Uterus (tissue), 4 donors: ENCODE results near the gene IL4I1. TPM values are rescaled to one million over a fixed set of nuclear protein-coding genes. Genes with fewer than 3 reads are reported as not detected.
"Not testable (repeated sequence)": the region's sequence is repeated elsewhere in the genome, so short reads cannot be mapped to it uniquely, and the experiment has no call there.

Source experiments
- DNase-seq, 2 donors: peaks; one replicate each; pipeline ENCODE4 v3.0.0-alpha.2; 2019 to 2020
- H3K27ac ChIP-seq, 2 donors: fragments of 200-600 bp; sonication (generic); 1 replicate in 1 of 2; 2 replicates in 1 of 2; pipeline ENCODE4 v1.5.1; 2016 to 2018
- H3K27me3 ChIP-seq, 2 donors: fragments of 200-600 bp; sonication (generic); one replicate each; pipeline ENCODE4 v1.5.1; 2018 to 2019; ENCODE audit warnings: control low read depth in 1 of 2
- H3K36me3 ChIP-seq, 2 donors: fragments of 200-600 bp; sonication (generic); one replicate each; pipeline ENCODE4 v1.5.1; 2019; ENCODE audit warnings: control low read depth in 1 of 2
- H3K4me1 ChIP-seq, 2 donors: fragments of 200-600 bp; sonication (generic); one replicate each; pipeline ENCODE4 v1.5.1; 2018 to 2019; ENCODE audit warnings: control low read depth in 1 of 2
- H3K4me3 ChIP-seq, 2 donors: fragments of 200-600 bp; sonication (generic); 1 replicate in 1 of 2; 2 replicates in 1 of 2; pipeline ENCODE4 v1.5.1; 2018 to 2019; ENCODE audit warnings: mild to moderate bottlenecking in 1 of 2
- H3K9me3 ChIP-seq, 2 donors: fragments of 200-600 bp; sonication (generic); one replicate each; pipeline ENCODE4 v1.5.1; 2019; ENCODE audit warnings: control low read depth in 1 of 2
- CTCF ChIP-seq, 4 experiments: fragments of 200-600 bp in 2 of 4; fragments of 450-650 bp in 2 of 4; sonication (generic) in 2 of 4; IDR thresholded peaks; one replicate each; pipeline ENCODE4 v1.5.1; 2016 to 2019; ENCODE audit warnings: antibody characterized with exemption in 4 of 4, mild to moderate bottlenecking in 2 of 4, moderate library complexity in 1 of 4
- POLR2A ChIP-seq, 2 donors: fragments of 450-650 bp; IDR thresholded peaks; one replicate each; pipeline ENCODE4 v1.6.1; 2016; ENCODE audit warnings: antibody characterized with exemption in 2 of 2, mild to moderate bottlenecking in 1 of 2, moderate library complexity in 1 of 2
- intact Hi-C: fragments of 100-400 bp; cut with DNase I; formaldehyde crosslinking; loops from one replicate; pipeline ENCODE4 v1.15.1; 2023; ENCODE audit warnings: low total_unique reads
- total RNA-seq, 4 donors: library from RNA; depleted of rRNA in 3 of 4; stranded (reverse); fragments of >200 nt in 3 of 4; gene quantifications; one replicate each; pipeline versions ENCODE4 v1.1.0 to v1.2.4, GENCODE V29; 2014 to 2023
- donor health status: DM: yes; HTN: yes; CAD: no.

IL4I1 gene
- 1 to 10 TPM in 1 of 4 donors, under 1 TPM in 1, not detected in 2; 0.82 to 1.2 TPM for total RNA-seq

DNA sequence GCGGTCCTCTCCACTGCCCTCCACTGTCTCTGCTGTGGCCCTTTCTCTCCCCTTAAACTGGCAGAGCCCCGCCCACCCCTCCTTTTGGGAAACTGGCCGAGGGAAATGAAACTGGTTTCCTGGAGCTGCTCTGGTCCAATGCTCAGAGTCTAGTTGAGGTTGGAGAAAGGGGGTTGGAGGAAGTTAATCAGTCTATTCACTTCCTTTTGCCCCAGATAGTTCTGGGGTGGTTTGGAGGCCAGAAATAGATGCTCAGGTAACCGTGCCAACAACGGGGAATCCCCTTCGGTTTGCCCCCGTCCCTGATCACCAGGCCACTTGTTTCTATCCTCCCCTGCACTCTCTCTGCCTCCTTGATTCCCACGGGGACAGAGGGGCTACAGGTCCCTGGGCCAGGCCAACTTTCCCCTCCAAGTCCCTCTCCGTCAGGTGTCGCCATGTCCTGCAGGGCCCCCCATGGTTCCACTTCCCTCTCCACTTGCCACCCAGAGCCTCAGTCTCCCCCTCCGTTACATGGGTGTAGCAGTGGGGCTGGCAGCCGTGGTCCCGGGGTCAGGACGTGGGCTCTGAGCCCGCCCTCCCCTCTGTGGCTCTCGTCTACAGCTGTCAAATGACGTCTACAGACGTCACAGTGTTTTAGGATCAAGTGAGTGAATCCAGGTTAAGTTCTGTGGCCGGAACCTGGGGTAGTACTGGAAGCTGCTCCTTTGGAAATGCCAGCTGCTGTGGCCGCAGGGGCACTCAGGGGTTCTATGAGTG is at the start of gene IL4I1:
IL4I1 (minus strand) TSS at position 25 of the 759 bp plus-strand sequence. CDS start 727 bp downstream, outside the sequence.
- Histone ChIP-seq H3K27ac (peak within 1 kb of the TSS; percentile 66 to 68), H3K36me3 (no peaks in the 10 kb centered on the region), H3K27me3 (no peaks in the 10 kb centered on the region), H3K4me3 (no peak within 1 kb of the TSS), H3K4me1 (no peaks in the 10 kb centered on the region), H3K9me3 (no peaks in the 10 kb centered on the region)
- intact Hi-C loops = no loop called here
- DNase-seq = no peak
- TF ChIP-seq POLR2A (IDR thresholded peaks at IDR 0.05) (no peak), CTCF (IDR thresholded peaks at IDR 0.05) (no peak)

DNA sequence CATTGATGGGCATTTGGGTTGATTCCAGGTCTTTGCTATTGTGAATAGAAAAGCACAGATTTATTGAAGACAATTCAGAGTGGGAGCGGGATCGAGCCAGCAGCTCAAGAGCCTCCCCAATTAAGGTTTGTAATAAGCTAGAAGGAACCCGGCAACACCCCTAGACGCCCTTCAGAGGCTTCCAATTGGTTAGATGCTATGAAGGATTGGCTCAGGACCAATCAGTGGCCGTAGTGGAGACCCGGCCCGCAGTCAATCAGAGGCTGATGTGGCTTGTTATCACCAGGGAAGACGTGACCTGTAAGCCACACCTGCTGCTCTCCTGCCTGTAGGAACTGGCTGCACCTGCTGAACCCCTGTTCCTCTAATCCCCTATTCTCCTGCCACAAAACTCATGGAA is 49.7 kb upstream of the IL4I1 start:
- Histone ChIP-seq H3K4me1 (no peaks in the 10 kb centered on the region), H3K36me3 (no peaks in the 10 kb centered on the region), H3K27ac (no peak overlapping the region), H3K27me3 (no peaks in the 10 kb centered on the region), H3K9me3 (no peaks in the 10 kb centered on the region), H3K4me3 (no peak overlapping the region)
- TF ChIP-seq POLR2A (IDR thresholded peaks at IDR 0.05) = no peak
- no peak for DNase-seq
- intact Hi-C loops = no loop called here

DNA sequence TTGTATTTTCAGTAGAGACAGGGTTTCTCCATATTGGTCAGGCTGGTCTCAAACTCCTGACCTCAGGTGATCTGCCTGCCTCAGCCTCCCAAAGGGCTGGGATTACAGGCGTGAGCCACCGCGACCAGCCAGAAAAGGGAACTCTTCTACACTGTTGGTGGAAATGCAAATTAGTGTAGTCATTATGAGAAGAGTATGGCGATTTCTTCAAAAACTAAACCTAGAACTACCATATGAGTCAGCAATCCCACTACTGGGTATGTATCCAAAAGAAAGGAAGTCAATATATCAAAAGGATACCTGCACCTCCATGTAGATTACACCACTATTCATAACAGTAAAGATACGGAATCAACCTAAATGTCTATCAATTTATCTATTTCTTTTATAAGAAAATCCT is 47.9 kb upstream of the IL4I1 start:
- intact Hi-C loops = not testable (repeated sequence)

GRCh38 chr19:49940482-49940791 is 43.8 kb upstream of the IL4I1 start:
- no peaks in the 10 kb centered on the region for H3K27me3 ChIP-seq
- no peak overlapping the region for H3K27ac ChIP-seq
- no peaks in the 10 kb centered on the region for H3K9me3 ChIP-seq
- no peak overlapping the region for H3K4me3 ChIP-seq
- no peak for DNase-seq
- no peaks in the 10 kb centered on the region for H3K36me3 ChIP-seq
- TF ChIP-seq CTCF (IDR thresholded peaks at IDR 0.05) (no peak), POLR2A (IDR thresholded peaks at IDR 0.05) (no peak)
- no peaks in the 10 kb centered on the region for H3K4me1 ChIP-seq
- intact Hi-C loops = no loop called here

More for the DNA sequence above, 47.9 kb upstream of the IL4I1 start:
- not testable (repeated sequence) for H3K9me3 ChIP-seq, H3K4me3 ChIP-seq, H3K27me3 ChIP-seq, H3K4me1 ChIP-seq, H3K27ac ChIP-seq, DNase-seq, H3K36me3 ChIP-seq

GRCh38 chr19:49939721-49940481 is 43.2 kb upstream of the IL4I1 start:
- H3K27me3 ChIP-seq = no peaks in the 10 kb centered on the region
- intact Hi-C loops = loop anchor here (10.0 kb wide), 1 partner anchor 45 kb away; no protein-coding TSS in a partner anchor
- no peak for DNase-seq
- H3K9me3 ChIP-seq = no peaks in the 10 kb centered on the region
- no peaks in the 10 kb centered on the region for H3K36me3 ChIP-seq
- H3K4me1 ChIP-seq = no peaks in the 10 kb centered on the region
- no peak overlapping the region for H3K27ac ChIP-seq
- TF ChIP-seq CTCF (IDR thresholded peaks at IDR 0.05) (no peak), POLR2A (IDR thresholded peaks at IDR 0.05) (no peak)
- no peak overlapping the region for H3K4me3 ChIP-seq

- no peak overlapping the region for H3K4me3 ChIP-seq
- H3K4me1 ChIP-seq = no peaks in the 10 kb centered on the region
- no peaks in the 10 kb centered on the region for H3K27me3 ChIP-seq
- no peak for DNase-seq
- intact Hi-C loops = loop anchor here (10.0 kb wide), 1 partner anchor 46 kb away; no protein-coding TSS in a partner anchor
- no peaks in the 10 kb centered on the region for H3K9me3 ChIP-seq
- no peaks in the 10 kb centered on the region for H3K36me3 ChIP-seq
- H3K27ac ChIP-seq = no peak overlapping the region
- TF ChIP-seq POLR2A (IDR thresholded peaks at IDR 0.05) (no peak), CTCF (IDR thresholded peaks at IDR 0.05) (no peak)
These were observed 42.0 kb upstream of the IL4I1 start for GRCh38 chr19:49938662-49939061.
